ENCODE results near the gene CALHM1.

Gene CALHM1

DNA sequence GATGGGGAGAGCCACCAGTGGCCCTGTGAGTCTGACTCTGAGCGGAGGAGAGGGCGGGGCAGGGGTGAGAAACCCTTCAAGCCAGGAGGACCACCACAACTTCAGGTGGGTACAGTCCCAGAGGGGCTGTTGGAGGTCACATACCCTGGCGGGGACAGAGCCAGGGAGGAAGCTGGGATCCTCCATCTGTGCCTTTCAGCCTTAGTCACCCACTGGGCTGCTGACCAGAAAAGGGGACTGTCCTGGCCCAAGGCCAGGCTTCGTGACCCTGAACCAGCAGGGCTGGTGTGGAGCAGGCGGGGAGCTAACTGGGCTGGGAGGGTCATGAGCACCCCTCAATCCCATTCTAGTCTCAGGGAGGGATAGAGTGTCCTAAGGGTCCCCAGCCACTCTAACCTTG is 21.8 kb upstream of the CALHM1 start:
- TF ChIP-seq, protein P1, sequence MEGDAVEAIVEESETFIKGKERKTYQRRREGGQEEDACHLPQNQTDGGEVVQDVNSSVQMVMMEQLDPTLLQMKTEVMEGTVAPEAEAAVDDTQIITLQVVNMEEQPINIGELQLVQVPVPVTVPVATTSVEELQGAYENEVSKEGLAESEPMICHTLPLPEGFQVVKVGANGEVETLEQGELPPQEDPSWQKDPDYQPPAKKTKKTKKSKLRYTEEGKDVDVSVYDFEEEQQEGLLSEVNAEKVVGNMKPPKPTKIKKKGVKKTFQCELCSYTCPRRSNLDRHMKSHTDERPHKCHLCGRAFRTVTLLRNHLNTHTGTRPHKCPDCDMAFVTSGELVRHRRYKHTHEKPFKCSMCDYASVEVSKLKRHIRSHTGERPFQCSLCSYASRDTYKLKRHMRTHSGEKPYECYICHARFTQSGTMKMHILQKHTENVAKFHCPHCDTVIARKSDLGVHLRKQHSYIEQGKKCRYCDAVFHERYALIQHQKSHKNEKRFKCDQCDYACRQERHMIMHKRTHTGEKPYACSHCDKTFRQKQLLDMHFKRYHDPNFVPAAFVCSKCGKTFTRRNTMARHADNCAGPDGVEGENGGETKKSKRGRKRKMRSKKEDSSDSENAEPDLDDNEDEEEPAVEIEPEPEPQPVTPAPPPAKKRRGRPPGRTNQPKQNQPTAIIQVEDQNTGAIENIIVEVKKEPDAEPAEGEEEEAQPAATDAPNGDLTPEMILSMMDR (IDR thresholded peaks at IDR 0.05; ENCODE audit: low read depth, low read length): no peak
- no peak for DNase-seq (ENCODE audit: extremely low read depth, low read depth)

DNA sequence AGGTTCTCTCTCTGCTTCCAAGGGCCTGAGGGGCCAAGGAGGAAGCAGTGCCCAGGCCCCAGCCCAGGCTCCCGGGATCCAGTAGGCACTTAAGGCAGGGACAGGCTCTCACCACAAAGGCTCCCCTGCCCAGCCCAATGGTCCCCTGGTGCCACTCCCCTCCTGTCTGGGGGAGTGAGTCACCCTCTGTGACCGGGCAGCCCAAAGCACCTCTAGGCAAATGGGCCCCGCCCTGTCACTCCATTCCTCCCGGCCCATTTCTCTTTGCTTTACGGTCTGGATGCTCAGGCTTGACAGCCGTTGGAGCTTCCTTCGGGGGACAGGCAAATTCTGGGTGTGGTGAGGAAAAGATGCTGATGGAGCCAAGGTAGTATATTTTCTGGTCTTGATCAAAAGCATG is 20.4 kb upstream of the CALHM1 start, which contains the start of gene CALHM3:
Gene CALHM3, minus strand, starts transcription at position 106 of the 400 bp plus-strand sequence. CDS start 208 bp downstream, outside the sequence.
- TF ChIP-seq, protein P1 (IDR thresholded peaks at IDR 0.05; ENCODE audit: low read depth, low read length): no peak
- DNase-seq (ENCODE audit: extremely low read depth, low read depth): no peak

- TF ChIP-seq, protein P1 (IDR thresholded peaks at IDR 0.05; ENCODE audit: low read depth, low read length): no peak
- DNase-seq (ENCODE audit: extremely low read depth, low read depth): no peak
Measured at GRCh38 chr10:103478671-103479070, 20.0 kb upstream of the CALHM1 start.

DNA sequence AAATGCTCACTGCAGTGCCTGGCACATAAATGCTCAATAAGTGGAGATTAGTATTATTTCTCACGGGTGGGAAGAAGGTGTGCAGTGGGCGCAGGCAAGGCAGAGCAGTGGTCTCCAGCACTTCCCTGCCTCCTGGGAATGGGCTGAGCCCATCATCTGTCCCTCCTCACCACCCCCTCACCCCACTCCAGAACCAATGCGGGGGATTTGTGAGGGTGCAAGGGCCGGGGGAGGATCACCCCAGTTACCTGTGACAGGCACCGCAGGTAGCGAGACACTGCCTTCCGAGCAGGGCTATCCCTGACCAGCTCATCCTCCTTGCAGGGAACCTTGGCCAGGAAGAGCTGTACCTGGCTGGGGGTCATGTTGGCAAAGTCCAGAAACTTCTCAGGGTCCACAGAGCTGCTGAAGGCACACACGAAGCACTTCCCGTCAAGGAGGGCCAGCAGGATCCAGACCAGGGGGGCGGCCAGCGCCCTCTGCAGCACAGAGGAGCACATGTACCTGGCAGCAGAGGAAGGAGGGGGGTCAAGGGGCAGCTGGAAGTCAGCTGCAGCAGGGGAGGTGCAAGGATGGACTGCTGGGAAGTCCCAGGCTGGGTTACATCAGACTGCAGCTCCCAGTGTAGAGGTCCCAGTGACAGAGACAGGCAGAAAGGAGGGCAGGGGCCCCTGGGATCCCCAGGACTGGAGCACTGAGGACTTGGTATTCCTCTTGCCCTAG is 17.5 kb upstream of the CALHM1 start:
- DNase-seq (ENCODE audit: extremely low read depth, low read depth): no peak
- TF ChIP-seq, protein P1 (IDR thresholded peaks at IDR 0.05; ENCODE audit: low read depth, low read length): peak; percentile 11

DNA sequence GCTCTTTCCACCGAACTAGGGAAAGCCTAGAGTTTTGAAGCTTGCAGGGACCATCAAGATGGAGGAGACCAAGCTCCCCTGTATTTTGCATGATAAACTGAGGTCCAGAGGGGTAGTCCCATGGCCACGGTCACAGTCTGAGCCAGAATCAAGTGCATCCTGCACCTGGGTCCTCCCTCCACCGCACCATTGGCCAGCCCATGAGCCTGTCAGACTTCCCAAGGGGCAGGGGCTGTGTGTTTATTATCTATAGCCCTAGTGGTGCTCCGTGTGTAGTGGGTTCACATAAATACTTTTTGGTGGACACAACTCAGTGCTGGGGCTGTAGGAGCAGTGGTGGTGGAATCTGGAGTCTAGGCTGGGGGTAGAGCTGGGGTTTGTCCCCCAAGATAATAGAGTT is 16.7 kb upstream of the CALHM1 start:
- TF ChIP-seq, protein P1 (IDR thresholded peaks at IDR 0.05; ENCODE audit: low read depth, low read length): no peak
- DNase-seq (ENCODE audit: extremely low read depth, low read depth): no peak

DNA sequence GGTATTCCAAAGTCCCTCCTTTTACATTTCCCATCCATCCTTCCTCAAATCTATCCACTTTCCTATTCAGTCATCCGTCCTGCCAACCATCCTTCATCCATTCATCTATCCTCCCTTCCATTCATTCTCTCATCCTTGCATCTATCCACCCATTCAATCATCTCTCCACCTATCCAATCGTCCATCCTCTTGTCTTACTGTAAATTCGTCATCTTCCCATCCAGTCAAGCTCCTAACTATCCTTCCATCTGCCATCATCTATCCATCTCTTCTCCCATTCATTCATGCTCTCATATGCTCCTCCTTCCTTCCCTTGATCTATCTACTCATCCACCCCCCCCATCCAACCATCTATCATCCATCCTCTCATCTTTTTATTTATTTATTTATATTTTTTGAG is 15.4 kb upstream of the CALHM1 start:
- no peak for DNase-seq (ENCODE audit: extremely low read depth, low read depth)
- TF ChIP-seq, protein P1 (IDR thresholded peaks at IDR 0.05; ENCODE audit: low read depth, low read length): no peak

DNA sequence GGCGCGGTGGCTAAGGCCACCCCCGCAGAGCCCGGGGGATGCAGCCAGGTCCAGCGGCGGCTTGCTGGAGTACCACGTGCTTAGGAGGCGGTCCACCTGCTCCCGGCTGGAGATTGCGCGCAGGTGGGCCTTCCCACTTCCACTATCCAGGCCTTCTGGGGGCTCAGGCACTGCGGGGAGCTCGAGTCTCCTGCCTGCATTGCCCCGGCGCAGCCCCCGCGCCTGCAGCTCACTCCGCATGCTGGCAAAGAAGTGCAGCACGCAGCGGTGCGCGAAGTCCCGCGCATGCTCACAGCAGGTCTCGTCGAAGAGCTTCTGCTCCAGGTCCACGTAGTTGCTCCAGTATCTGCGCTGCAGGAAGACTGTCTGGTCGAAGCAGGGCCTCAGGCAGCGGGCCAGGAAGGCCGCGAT is 14.6 kb upstream of the CALHM1 start:
- TF ChIP-seq, protein P1 (IDR thresholded peaks at IDR 0.05; ENCODE audit: low read depth, low read length): no peak

More for the DNA sequence above, 14.6 kb upstream of the CALHM1 start:
- DNase-seq (ENCODE audit: extremely low read depth, low read depth): no peak
